ENCODE measurements around the gene SLC25A17. TPM values are rescaled to one million over a fixed set of nuclear protein-coding genes. Genes with fewer than 3 reads are reported as not detected.
"Not testable (repeated sequence)": the region's sequence is repeated elsewhere in the genome, so short reads cannot be mapped to it uniquely, and the experiment has no call there.

The SLC25A17 gene
- total RNA-seq, 1 experiment from 2014 or later = 38.8 TPM

DNA sequence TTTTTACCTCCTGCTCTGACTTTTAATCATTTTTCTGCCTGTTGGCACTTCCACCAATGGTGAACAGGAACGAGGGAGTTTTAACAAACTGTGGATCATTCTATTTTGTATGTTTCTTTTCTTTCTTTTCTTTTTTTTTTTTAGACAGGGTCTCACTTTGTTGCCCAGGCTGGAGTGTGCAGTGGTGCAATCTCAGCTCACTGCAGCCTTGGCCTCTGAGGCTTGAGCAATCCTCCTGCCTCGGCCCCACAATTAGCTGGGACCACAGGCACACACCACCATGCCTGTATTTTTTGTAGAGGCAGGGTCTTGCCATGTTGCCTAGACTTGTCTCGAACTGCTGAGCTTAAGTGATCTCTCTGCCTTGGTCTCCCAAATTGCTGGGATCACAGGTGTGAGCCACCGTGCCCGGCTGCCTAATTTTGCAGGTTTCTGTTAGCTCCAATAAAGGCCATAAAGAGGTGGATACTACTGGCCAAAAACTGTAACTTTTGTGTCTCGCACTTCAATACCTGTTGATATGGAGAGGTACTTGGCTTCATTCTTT lies 59.8 kb downstream of the SLC25A17 start:
- Histone ChIP-seq H3K4me3 (no peak overlapping the region), H3K36me3 (no peaks in the 10 kb centered on the region), H3K27me3 (replicated peaks) (no peaks in the 10 kb centered on the region), H3K4me1 (replicated peaks) (no peaks in the 10 kb centered on the region), H3K9me3 (replicated peaks) (no peaks in the 10 kb centered on the region), H3K27ac (no peak overlapping the region)
- no peak for DNase-seq (ENCODE audit: low read depth in 1 of 2, low spot score in 2 of 2)

DNA sequence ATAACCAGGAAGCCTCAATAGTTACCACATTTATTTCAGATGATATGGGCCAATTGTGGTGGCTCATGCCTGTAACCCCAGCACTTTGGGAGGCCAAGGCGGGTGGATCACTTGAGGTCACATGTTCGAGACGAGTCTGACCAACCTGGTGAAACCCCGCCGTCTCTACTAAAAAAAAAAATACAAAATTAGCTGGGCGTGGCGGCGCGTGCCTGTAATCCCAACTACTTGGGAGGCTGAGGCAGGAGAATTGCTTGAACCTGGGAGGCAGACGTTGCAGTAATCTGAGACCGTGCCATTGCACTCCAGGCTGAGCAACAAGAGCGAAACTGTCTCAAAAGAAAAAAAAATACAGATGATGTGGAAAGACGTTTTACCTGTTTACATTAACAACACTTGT lies 60.3 kb downstream of the SLC25A17 start:
- H3K9me3 ChIP-seq (replicated peaks); H3K4me1 ChIP-seq (replicated peaks); H3K27ac ChIP-seq; H3K4me3 ChIP-seq; H3K27me3 ChIP-seq (replicated peaks); H3K36me3 ChIP-seq; DNase-seq (ENCODE audit: low read depth in 1 of 2, low spot score in 2 of 2): not testable (repeated sequence)

DNA sequence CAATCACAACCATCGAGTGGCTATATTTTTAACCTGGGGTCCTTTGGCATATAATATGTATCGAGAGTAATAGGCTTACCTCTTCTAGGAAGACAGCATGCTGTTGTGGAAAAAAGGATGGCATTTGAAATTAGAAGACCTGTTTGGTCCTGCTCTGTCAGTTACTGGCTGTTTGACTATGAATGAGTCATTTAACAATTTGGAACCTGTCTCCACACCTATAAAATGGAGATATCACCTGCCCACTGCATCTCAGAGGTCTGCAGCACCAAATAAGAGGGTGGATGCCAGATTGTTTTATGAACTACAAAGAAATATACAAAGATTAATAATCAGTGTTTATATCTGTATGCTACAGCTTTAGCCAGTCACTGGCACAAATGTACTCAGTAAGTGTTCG lies 60.8 kb downstream of the SLC25A17 start:
- Histone ChIP-seq H3K9me3 (replicated peaks) (no peaks in the 10 kb centered on the region), H3K4me1 (replicated peaks) (no peaks in the 10 kb centered on the region), H3K36me3 (no peaks in the 10 kb centered on the region), H3K4me3 (no peak overlapping the region), H3K27me3 (replicated peaks) (no peaks in the 10 kb centered on the region), H3K27ac (no peak overlapping the region)
- DNase-seq (ENCODE audit: low read depth in 1 of 2, low spot score in 2 of 2) = no peak

DNA sequence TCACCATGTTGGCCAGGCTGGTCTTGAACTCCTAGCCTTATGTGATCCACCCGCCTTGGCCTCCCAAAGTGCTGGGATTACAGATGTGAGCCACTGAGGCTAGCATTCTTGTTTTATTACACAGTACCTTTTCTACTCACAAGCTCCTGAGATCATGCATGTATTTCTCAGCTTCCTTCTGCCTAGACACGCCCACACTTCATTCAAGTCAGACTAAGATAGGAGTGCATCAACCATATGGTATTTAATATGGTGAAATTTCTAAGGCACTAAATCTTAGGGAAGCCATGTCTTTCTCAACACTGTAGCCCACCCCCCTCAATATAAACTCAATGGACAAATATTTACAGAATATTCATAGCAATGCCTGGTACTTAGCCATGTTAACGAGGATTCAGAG lies 62.1 kb downstream of the SLC25A17 start:
- Histone ChIP-seq H3K9me3 (replicated peaks) (no peaks in the 10 kb centered on the region), H3K36me3 (no peaks in the 10 kb centered on the region), H3K4me3 (no peak overlapping the region), H3K27ac (no peak overlapping the region), H3K4me1 (replicated peaks) (no peaks in the 10 kb centered on the region), H3K27me3 (replicated peaks) (no peaks in the 10 kb centered on the region)
- DNase-seq (ENCODE audit: low read depth in 1 of 2, low spot score in 2 of 2) = no peak

DNA sequence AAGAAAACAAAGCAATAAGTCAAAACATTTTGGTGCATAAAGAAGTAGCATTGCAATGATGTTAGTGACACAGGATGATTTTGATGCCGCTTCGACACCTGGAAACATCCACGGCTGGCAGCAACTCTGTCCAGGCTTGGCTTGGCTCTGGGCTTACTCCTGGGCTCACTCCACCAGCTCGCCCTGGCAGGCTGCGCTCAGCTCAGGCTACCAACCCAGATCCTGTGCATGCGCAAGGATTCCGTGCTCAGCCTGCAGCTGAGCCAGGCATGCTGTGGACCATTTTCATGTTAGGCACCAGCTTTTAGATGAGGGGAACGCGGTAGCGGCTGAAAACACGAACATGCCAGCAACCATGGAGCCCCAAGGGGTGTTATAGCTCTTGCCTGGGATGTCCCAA lies 66.0 kb downstream of the SLC25A17 start:
- H3K36me3 ChIP-seq = no peaks in the 10 kb centered on the region
- no peak overlapping the region for H3K4me3 ChIP-seq
- no peak for DNase-seq (ENCODE audit: low read depth in 1 of 2, low spot score in 2 of 2)
- H3K27ac ChIP-seq = no peak overlapping the region
- no peaks in the 10 kb centered on the region; the same call in 1 of the 2 replicates for H3K27me3 ChIP-seq (replicated peaks)
- 0 out of 2 replicates have a peak, but pooled peaks cover 3% of the 10 kb centered on the region for H3K4me1 ChIP-seq (replicated peaks)
- no peaks in the 10 kb centered on the region for H3K9me3 ChIP-seq (replicated peaks)

DNA sequence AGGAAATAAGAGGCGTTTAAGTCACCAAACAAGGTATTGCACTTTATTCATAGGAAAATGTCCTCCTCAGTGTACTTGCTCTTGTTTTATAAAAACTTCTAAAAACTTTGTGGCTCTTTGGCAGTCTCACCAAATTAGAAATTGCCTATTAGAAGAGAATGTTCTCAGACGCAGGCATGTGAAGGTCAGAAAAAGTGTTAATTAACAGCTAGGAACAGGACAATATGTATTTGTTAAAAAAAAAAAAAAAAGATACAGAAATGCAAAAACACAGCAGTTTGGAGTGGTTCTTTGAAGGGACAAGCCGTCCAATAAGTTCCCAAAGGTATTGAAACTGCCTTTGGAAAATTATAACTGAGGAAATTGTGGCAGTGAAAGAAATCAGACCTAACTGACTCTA lies 67.9 kb downstream of the SLC25A17 start:
- Histone ChIP-seq H3K36me3 (no peaks in the 10 kb centered on the region), H3K4me1 (replicated peaks) (0 out of 2 replicates have a peak, but pooled peaks cover 3% of the 10 kb centered on the region), H3K9me3 (replicated peaks) (no peaks in the 10 kb centered on the region), H3K4me3 (no peak overlapping the region), H3K27me3 (replicated peaks) (no peaks in the 10 kb centered on the region; the same call in 1 of the 2 replicates), H3K27ac (no peak overlapping the region)
- no peak for DNase-seq (ENCODE audit: low read depth in 1 of 2, low spot score in 2 of 2)

DNA sequence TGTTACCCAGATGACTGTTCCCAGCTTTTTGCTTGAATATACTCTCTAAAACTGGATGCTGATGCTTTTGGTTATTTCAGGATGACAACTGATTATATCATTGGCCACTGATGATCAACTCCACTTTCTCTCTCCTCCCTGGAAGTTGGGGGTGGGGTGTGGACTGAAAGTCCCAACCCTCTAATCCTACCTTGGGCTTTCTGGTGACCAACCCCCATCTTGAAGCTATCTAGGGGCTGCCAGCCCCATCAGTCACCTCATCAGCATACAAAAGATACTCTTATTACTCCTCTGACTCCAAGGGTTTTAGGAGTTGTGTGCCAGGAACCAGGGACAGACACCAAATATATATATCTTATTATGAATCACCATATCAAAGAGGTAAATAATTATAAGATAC lies 69.3 kb downstream of the SLC25A17 start:
- Histone ChIP-seq H3K4me1 (replicated peaks) (0 out of 2 replicates have a peak, but pooled peaks cover 3% of the 10 kb centered on the region), H3K27me3 (replicated peaks) (no peaks in the 10 kb centered on the region; the same call in 1 of the 2 replicates), H3K36me3 (no peaks in the 10 kb centered on the region), H3K27ac (no peak overlapping the region), H3K4me3 (no peak overlapping the region), H3K9me3 (replicated peaks) (no peaks in the 10 kb centered on the region)
- DNase-seq (ENCODE audit: low read depth in 1 of 2, low spot score in 2 of 2) = no peak

DNA sequence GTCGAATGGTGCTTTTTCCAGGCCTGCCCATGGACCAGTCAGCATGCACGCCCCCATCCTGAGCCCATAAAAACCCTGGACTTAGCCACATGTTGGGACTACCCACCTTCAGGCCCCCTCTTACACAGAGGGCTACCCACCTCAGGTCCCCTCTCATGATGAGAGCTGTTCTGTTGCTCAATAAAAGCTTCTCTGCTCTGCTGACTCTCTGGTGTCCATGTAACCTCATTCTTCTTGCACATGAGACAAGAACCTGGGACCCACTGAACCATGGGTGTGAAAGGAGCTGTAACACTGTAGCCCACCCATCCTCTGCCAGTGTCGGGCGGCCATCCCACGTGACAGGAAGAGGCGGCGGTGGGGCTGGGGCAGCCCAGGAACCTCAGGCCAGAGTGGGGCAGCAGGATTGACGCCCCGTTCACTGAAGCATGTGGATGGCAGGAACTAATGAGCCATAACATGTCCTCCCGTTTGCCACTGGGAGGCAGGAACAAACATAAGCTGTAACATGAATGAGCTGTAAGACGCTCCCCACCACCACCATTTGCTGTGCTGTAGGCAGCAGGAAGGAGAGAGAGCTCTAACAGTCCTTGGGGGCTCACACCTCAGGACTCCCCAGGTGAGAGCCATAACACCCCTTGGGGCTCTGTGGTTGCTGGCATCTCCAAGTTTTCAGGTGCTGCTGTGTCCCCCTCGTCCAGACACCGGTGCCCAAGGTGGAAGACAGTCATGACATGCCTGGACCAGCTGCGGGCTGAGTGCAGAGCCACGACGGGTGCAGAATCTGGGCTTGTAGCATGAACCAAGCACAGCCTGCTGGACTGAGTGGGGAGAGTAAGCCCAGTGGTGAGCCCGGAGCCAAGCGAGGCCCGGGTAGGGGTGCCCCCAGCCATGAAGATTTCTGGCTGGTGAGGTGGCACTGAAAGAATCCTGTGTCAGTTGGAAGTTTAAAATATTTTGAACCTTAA lies 70.5 kb downstream of the SLC25A17 start:
- H3K4me1 ChIP-seq (replicated peaks) = 0 out of 2 replicates have a peak, but pooled peaks cover 3% of the 10 kb centered on the region
- H3K27ac ChIP-seq = no peak overlapping the region
- H3K4me3 ChIP-seq = no peak overlapping the region
- H3K9me3 ChIP-seq (replicated peaks) = no peaks in the 10 kb centered on the region
- H3K27me3 ChIP-seq (replicated peaks) = no peaks in the 10 kb centered on the region; the same call in 1 of the 2 replicates
- DNase-seq (ENCODE audit: low read depth in 1 of 2, low spot score in 2 of 2) = no peak
- H3K36me3 ChIP-seq = no peaks in the 10 kb centered on the region

DNA sequence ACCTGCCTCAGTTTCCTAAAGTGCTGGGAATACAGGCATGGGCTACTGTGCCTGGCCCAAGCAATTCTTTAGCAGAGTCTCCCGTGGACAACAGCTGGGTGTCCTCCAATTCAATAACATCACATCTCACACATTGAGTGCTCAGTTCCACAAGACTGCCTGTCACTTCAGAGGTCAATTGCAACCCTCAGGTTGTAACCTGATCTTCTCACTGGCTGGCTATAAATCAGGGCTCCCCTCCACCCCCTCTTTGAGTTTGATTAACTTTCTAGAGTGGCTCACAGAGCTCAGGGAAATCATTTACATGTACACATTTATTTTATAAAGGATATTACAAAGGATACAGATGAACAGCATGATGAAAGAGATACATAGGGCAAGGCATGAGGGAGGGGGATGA lies 71.8 kb downstream of the SLC25A17 start:
- H3K36me3 ChIP-seq = no peaks in the 10 kb centered on the region
- no peak for DNase-seq (ENCODE audit: low read depth in 1 of 2, low spot score in 2 of 2)
- H3K27ac ChIP-seq = no peak overlapping the region
- no peaks in the 10 kb centered on the region; the same call in 1 of the 2 replicates for H3K27me3 ChIP-seq (replicated peaks)
- H3K4me3 ChIP-seq = no peak overlapping the region
- H3K9me3 ChIP-seq (replicated peaks) = no peaks in the 10 kb centered on the region
- H3K4me1 ChIP-seq (replicated peaks) = 0 out of 2 replicates have a peak, but pooled peaks cover 3% of the 10 kb centered on the region

DNA sequence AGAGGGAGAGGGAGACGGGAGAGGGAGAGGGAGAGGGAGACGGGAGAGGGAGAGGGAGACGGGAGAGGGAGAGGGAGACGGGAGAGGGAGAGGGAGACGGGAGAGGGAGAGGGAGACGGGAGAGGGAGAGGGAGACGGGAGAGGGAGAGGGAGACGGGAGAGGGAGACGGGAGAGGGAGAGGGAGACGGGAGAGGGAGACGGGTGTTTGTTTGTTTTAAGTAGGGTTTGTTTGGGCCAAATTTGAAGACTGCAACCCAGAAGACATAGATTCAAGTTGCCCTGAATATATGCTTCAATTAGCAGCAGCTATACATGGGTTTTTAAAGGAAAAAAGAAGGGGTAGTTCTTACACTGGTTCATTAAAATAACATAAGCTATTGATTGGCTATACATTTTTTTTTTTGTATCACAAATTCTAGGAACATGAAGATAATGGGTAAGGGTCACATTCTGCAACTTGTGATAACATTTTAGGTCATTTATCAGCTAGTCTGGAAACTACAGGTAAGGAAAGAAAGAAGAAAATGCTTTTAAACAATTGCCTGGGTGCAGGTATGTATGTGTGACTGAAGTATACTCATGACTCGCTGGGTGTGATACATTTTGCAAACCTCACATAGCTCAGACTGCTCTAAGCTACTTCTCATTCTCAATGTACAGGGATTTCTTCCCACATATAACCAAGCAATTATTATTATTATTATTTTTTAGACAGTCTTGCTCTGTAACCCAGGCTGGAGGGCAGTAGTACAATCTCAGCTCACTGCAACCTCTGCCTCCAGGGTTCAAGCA lies 72.5 kb downstream of the SLC25A17 start:
- Histone ChIP-seq H3K36me3 (no peaks in the 10 kb centered on the region), H3K9me3 (replicated peaks) (no peaks in the 10 kb centered on the region), H3K27me3 (replicated peaks) (no peaks in the 10 kb centered on the region; the same call in 1 of the 2 replicates), H3K4me1 (replicated peaks) (0 out of 2 replicates have a peak, but pooled peaks cover 3% of the 10 kb centered on the region), H3K4me3 (no peak overlapping the region), H3K27ac (no peak overlapping the region)
- DNase-seq (ENCODE audit: low read depth in 1 of 2, low spot score in 2 of 2) = no peak

DNA sequence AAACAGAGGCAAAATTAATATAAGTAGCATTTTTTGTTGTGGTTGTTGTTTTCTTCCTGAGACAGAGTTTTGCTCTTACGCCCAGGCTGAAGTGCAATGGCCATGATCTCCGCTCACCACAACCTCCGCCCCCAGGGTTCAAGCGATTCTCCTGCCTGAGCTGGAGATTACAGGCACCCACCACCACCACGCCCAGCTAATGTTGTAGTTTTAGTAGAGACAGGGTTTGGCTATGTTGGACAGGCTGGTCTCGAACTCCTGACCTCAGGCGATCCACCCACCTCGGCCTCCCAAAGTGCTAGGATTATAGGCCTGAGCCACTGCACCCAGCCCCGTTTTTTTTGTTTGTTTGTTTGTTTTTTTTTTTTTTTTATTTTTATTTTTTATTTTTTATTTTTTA lies 75.4 kb downstream of the SLC25A17 start:
- Histone ChIP-seq H3K4me1 (replicated peaks) (no peaks in the 10 kb centered on the region), H3K4me3 (no peak overlapping the region), H3K27ac (no peak overlapping the region), H3K9me3 (replicated peaks) (no peaks in the 10 kb centered on the region), H3K36me3 (no peaks in the 10 kb centered on the region), H3K27me3 (replicated peaks) (no peaks in the 10 kb centered on the region)
- no peak for DNase-seq (ENCODE audit: low read depth in 1 of 2, low spot score in 2 of 2)

DNA sequence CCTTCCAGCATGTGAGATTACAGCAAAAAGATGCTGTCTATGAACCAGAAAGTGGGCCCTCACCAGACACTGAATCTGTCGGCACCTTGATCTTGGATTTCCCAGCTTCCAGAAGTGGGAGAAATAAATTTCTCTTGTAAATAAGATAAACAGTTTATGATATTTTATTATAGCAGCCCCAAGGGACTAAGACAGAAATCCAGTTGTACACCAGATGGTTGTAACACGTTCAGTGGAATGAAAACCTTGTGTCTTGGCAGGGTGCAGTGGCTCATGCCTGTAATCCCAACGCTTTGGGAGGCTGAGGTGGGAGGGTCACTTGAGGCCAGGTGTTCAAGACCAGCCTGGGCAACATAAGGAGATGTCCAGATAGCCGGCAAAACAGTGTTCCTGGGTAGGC lies 78.0 kb downstream of the SLC25A17 start:
- Histone ChIP-seq H3K27me3 (replicated peaks) (no peaks in the 10 kb centered on the region), H3K36me3 (no peaks in the 10 kb centered on the region), H3K27ac (no peak overlapping the region), H3K4me3 (no peak overlapping the region), H3K9me3 (replicated peaks) (no peaks in the 10 kb centered on the region), H3K4me1 (replicated peaks) (no peaks in the 10 kb centered on the region)
- DNase-seq (ENCODE audit: low read depth in 1 of 2, low spot score in 2 of 2) = no peak

DNA sequence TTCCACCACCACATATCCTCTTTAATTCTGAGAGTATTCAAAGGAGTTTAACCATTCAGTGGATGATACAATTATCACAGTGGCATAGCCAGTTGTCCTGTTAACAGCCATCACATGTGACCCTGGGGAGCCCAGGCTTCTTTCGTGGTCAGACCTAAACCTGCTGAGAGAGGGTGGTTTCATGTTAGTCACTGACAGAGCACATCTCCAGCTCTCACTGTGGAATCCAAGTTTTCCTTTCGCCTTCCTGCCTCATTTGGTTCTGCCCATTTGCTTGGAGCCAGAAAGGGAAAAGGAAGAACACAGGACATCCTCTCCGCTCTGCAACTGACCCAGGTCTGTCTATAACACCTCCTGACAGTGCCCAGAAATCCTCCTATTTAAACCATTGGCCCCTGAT lies 79.4 kb downstream of the SLC25A17 start:
- H3K9me3 ChIP-seq (replicated peaks) = no peaks in the 10 kb centered on the region
- no peaks in the 10 kb centered on the region for H3K4me1 ChIP-seq (replicated peaks)
- no peaks in the 10 kb centered on the region for H3K36me3 ChIP-seq
- DNase-seq (ENCODE audit: low read depth in 1 of 2, low spot score in 2 of 2) = no peak
- no peaks in the 10 kb centered on the region for H3K27me3 ChIP-seq (replicated peaks)
- H3K27ac ChIP-seq = no peak overlapping the region
- no peak overlapping the region for H3K4me3 ChIP-seq

Measured in SJSA1 (cell line).